GM12878 (cell line): ENCODE data around the gene FEZF2. TPM values are rescaled to one million over a fixed set of nuclear protein-coding genes. Genes with fewer than 3 reads are reported as not detected.

Source experiments
- ATAC-seq: fragments of 200-7000 bp; cut with Tn5 transposase; 3 replicates; pipeline ENCODE4 v1.9.1; 2020; ENCODE audit warnings: mild to moderate bottlenecking, moderate library complexity
- BruUV-seq: library from RNA; stranded (reverse); fragments of 400-500 nt; replicated peaks from 2 replicates; lab custom pipeline; 2021; lab: Mats Ljungman, UMichigan
- CTCF ChIA-PET: fragments of 300-600 bp; sonication (Branson Sonifier 250); formaldehyde crosslinking; extraction: SDS; loops from one replicate; lab custom pipeline; 2021; ENCODE audit warnings: inconsistent platforms; lab: Yijun Ruan, JAX
- POLR2A ChIA-PET: fragments of 350-600 bp; formaldehyde crosslinking; extraction: SDS; loops from one replicate; lab custom pipeline; 2021; ENCODE audit warnings: inconsistent platforms; lab: Charles Lee
- RAD21 ChIA-PET: fragments of 300-600 bp; sonication (Branson Sonifier 250); formaldehyde crosslinking; loops from one replicate; lab custom pipeline; 2023; ENCODE audit warnings: antibody characterized with exemption; ENCODE audit not compliant: unreplicated experiment; lab: Charles Lee
- SMC1A ChIA-PET: fragments of 300-600 bp; sonication (Branson Sonifier 250); formaldehyde crosslinking; loops from one replicate; lab custom pipeline; 2023; ENCODE audit not compliant: unreplicated experiment, uncharacterized antibody; lab: Charles Lee
- DNase-seq: peaks from one replicate; pipeline ENCODE4 v3.0.0-alpha.2; 2011; ENCODE audit warnings: low read depth, low spot score
- FAIRE-seq: peaks from 3 replicates; lab custom pipeline; 2011; peaks lifted over from hg19 to GRCh38; lab: Jason Lieb, UNC
- H2AFZ ChIP-seq: 2 replicates; pipeline ENCODE4 v1.6.0; 2011; ENCODE audit warnings: low read depth, low read length, control low read depth; ENCODE audit not compliant: control insufficient read depth
- H3K27ac ChIP-seq: 2 replicates; pipeline ENCODE4 v1.5.1; 2011; ENCODE audit warnings: control low read depth; ENCODE audit not compliant: control insufficient read depth, insufficient read depth
- H3K27me3 ChIP-seq, 2 experiments: replicated peaks in 1 of 2; 2 replicates each; pipeline versions ENCODE4 v1.6.0 to v1.6.1; 2011; ENCODE audit warnings: low read length in 1 of 2; ENCODE audit not compliant: control insufficient read depth in 2 of 2, insufficient read depth in 2 of 2
- H3K36me3 ChIP-seq, 2 experiments: 2 replicates each; pipeline ENCODE4 v1.5.1; 2011; ENCODE audit warnings: low read length in 1 of 2; ENCODE audit not compliant: control insufficient read depth in 2 of 2, insufficient read depth in 2 of 2
- H3K4me1 ChIP-seq: 2 replicates; pipeline ENCODE4 v1.6.1; 2011; ENCODE audit warnings: mild to moderate bottlenecking, low read length, moderate library complexity, mixed read lengths; ENCODE audit not compliant: control insufficient read depth, insufficient read depth
- H3K4me2 ChIP-seq: 2 replicates; pipeline ENCODE4 v1.6.0; 2011; ENCODE audit warnings: control low read depth; ENCODE audit not compliant: control insufficient read depth, insufficient read depth
- H3K4me3 ChIP-seq: fragments of 200-600 bp; sonication (generic); 2 replicates; pipeline ENCODE4 v1.5.1; 2016
- H3K79me2 ChIP-seq: 2 replicates; pipeline ENCODE4 v1.6.0; 2011; ENCODE audit warnings: low read length; ENCODE audit not compliant: control insufficient read depth, insufficient read depth
- H3K9ac ChIP-seq: 2 replicates; pipeline ENCODE4 v1.8.0; 2011; ENCODE audit warnings: low read length, control low read depth, mixed read lengths; ENCODE audit not compliant: control insufficient read depth, insufficient read depth
- H3K9me3 ChIP-seq: replicated peaks from 3 replicates; pipeline ENCODE4 v1.5.1; 2011; ENCODE audit warnings: mild to moderate bottlenecking, low read length; ENCODE audit not compliant: control insufficient read depth, insufficient read depth
- H4K20me1 ChIP-seq: 2 replicates; pipeline ENCODE4 v1.6.0; 2011; ENCODE audit not compliant: control insufficient read depth, insufficient read depth
- NR2C1 ChIP-seq: fragments of 450-650 bp; IDR thresholded peaks from 2 replicates; pipeline ENCODE4 v1.6.1; 2017; ENCODE audit warnings: antibody characterized with exemption, mild to moderate bottlenecking, moderate library complexity
- RUNX3 ChIP-seq: IDR thresholded peaks from 2 replicates; pipeline ENCODE4 v1.6.1; 2012; ENCODE audit warnings: low read length, inconsistent platforms
- SIX5 ChIP-seq: IDR thresholded peaks from 2 replicates; pipeline ENCODE4 v1.6.1; 2011; ENCODE audit warnings: mild to moderate bottlenecking, low read depth, low read length, moderate library complexity; ENCODE audit not compliant: severe bottlenecking
- SMC3 ChIP-seq: IDR thresholded peaks from 2 replicates; pipeline ENCODE4 v1.6.1; 2011; ENCODE audit warnings: low read length, improper control_type of control experiment, borderline replicate concordance
- TBL1XR1 ChIP-seq: IDR thresholded peaks from 2 replicates; pipeline ENCODE4 v1.6.1; 2012; ENCODE audit warnings: low read depth, low read length, improper control_type of control experiment
- ZNF24 ChIP-seq: fragments of 450-650 bp; IDR thresholded peaks from 2 replicates; pipeline ENCODE4 v1.6.1; 2017; ENCODE audit warnings: antibody characterized with exemption, mild to moderate bottlenecking
- WGBS: methylation state at CpG from one replicate; pipeline ENCODE4 v1.1.6; 2016; ENCODE audit warnings: low lambda C conversion rate; ENCODE audit not compliant: insufficient replicate concordance, insufficient coverage; ENCODE audit errors: missing lambda C conversion rate; 5-methylcytosine and 5-hydroxymethylcytosine counted together
- in situ Hi-C: fragments of 300-500 bp; cut with MboI; formaldehyde crosslinking; loops from 9 replicates; pipeline ENCODE4 v1.14.3; 2018; ENCODE audit warnings: mixed read lengths
- intact Hi-C: fragments of 100-400 bp; cut with micrococcal nuclease; formaldehyde crosslinking; loops from one replicate; pipeline ENCODE4 v1.14.2; 2022; ENCODE audit not compliant: unreplicated experiment
- polyA plus RNA-seq, 11 experiments: library from polyadenylated mRNA; depleted of rRNA in 4 of 11; unstranded in 6 of 11; stranded (reverse) in 5 of 11; fragments of >200 nt; fragmentation: Nextera tagmentation in 4 of 11; fragmentation: Illumina TruSeq in 1 of 11; extraction: Ambion mirVana in 4 of 11; extraction: Trizol in 1 of 11; gene quantifications; 1 replicate in 1 of 11; 2 replicates in 10 of 11; pipeline versions ENCODE4 v1.2.1 to v1.2.3, GENCODE V29; 2011 to 2016; ENCODE audit warnings: inconsistent platforms in 2 of 11, missing spikeins in 2 of 11, low read depth in 1 of 11
- total RNA-seq, 4 experiments: library from RNA; depleted of rRNA in 3 of 4; stranded (reverse); fragments of >200 nt in 3 of 4; fragmentation: Illumina TruSeq in 1 of 4; extraction: Trizol in 1 of 4; gene quantifications; 2 replicates each; pipeline versions ENCODE4 v1.2.1 to v1.2.3, GENCODE V29; 2013 to 2021
- TF ChIP-seq, protein P1 (sequence below): fragments of 450-650 bp; conservative IDR thresholded peaks from 2 replicates; pipeline ENCODE4 v1.6.1; 2017; ENCODE audit warnings: mild to moderate bottlenecking, moderate library complexity
- TF ChIP-seq, protein P2 (sequence below): fragments of 450-650 bp; IDR thresholded peaks from 2 replicates; pipeline ENCODE4 v1.6.1; 2016; ENCODE audit warnings: mild to moderate bottlenecking
- TF ChIP-seq, protein P3 (sequence below): IDR thresholded peaks from 2 replicates; pipeline ENCODE4 v1.6.1; 2012; ENCODE audit warnings: low read depth, low read length, improper control_type of control experiment
- TF ChIP-seq, protein P4 (sequence below): IDR thresholded peaks from 2 replicates; pipeline ENCODE4 v1.6.1; 2011; ENCODE audit warnings: borderline replicate concordance, low read depth, mild to moderate bottlenecking, moderate library complexity, mixed read lengths, low read length; ENCODE audit not compliant: insufficient read depth; ENCODE audit errors: extremely low read length
- TF ChIP-seq, protein P5 (sequence below): IDR thresholded peaks from 2 replicates; pipeline ENCODE4 v1.6.1; 2012; ENCODE audit warnings: improper control_type of control experiment, low read depth, low read length; ENCODE audit not compliant: insufficient replicate concordance

The FEZF2 gene
- total and polyA plus RNA-seq, 10 of the 15 experiments (the other 5 are each of a cell fraction or from before 2014, with no cell fraction given), result not detected

DNA sequence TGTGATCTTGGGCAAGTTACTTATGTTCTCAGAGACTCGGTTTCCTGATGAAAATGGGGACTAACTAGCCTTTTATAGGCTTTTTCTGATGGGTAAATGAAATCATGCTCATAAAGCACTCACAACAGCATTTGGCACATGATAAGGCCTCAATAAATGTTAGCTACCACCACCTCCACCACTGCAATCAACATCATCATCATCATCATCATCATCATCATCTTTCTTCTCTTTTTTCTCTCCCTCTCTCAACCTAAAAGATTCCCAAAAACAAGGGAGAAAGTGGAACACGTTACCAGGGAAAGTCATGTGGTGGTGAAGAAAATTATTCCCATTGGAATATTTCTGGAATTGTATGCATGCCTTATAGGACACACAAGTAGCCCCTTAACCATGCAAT lies 33.6 kb upstream of the FEZF2 start (continued):
- TF ChIP-seq, protein P1, sequence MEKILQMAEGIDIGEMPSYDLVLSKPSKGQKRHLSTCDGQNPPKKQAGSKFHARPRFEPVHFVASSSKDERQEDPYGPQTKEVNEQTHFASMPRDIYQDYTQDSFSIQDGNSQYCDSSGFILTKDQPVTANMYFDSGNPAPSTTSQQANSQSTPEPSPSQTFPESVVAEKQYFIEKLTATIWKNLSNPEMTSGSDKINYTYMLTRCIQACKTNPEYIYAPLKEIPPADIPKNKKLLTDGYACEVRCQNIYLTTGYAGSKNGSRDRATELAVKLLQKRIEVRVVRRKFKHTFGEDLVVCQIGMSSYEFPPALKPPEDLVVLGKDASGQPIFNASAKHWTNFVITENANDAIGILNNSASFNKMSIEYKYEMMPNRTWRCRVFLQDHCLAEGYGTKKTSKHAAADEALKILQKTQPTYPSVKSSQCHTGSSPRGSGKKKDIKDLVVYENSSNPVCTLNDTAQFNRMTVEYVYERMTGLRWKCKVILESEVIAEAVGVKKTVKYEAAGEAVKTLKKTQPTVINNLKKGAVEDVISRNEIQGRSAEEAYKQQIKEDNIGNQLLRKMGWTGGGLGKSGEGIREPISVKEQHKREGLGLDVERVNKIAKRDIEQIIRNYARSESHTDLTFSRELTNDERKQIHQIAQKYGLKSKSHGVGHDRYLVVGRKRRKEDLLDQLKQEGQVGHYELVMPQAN, result no peak

DNA sequence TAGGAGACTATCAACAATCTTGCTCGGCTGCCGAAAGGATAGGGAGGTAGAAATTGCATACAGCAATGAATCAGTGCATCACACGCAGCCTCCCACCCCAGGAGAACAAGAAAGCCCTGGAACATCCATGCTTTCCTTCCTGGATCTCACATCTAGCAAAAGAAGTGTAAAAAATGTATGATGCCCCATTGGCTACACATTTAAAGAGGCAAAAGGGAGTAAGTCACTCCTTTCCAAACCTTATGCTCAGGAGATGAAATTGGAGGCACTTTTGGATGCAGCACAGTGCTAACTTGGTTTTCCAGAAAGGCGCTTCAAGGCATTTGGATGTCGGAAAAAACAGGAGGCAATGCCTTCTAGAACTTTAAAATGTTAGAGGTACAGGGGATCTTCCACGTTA lies 32.2 kb upstream of the FEZF2 start:
- no peak overlapping the region for H3K4me2 ChIP-seq
- ATAC-seq (no peak), DNase-seq (no peak), FAIRE-seq (no peak)
- no peaks in the 10 kb centered on the region for H3K79me2 ChIP-seq
- CTCF ChIA-PET, result no interaction called here
- no peak overlapping the region for H3K27ac ChIP-seq
- 24% methylated on average over 6 of the region's 6 CpGs for WGBS
- no peaks in the 10 kb centered on the region for H3K9me3 ChIP-seq
- in situ Hi-C loops (no loop called here), intact Hi-C loops (no loop called here)
- RAD21 ChIA-PET, result no interaction called here
- H2AFZ ChIP-seq, result no peak overlapping the region
- H4K20me1 ChIP-seq, result no peaks in the 10 kb centered on the region
- H3K27me3 ChIP-seq, result no peaks in the 10 kb centered on the region; a peak in 1 of 4 replicates
- H3K4me3 ChIP-seq, result no peak overlapping the region
- H3K9ac ChIP-seq, result no peak overlapping the region
- POLR2A ChIA-PET, result no interaction called here
- BruUV-seq, result no TSS peak
- H3K4me1 ChIP-seq, result no peaks in the 10 kb centered on the region
- no peaks in the 10 kb centered on the region for H3K36me3 ChIP-seq
- SMC1A ChIA-PET, result no interaction called here
- TF ChIP-seq NR2C1, result no peak
- TF ChIP-seq, protein P2, sequence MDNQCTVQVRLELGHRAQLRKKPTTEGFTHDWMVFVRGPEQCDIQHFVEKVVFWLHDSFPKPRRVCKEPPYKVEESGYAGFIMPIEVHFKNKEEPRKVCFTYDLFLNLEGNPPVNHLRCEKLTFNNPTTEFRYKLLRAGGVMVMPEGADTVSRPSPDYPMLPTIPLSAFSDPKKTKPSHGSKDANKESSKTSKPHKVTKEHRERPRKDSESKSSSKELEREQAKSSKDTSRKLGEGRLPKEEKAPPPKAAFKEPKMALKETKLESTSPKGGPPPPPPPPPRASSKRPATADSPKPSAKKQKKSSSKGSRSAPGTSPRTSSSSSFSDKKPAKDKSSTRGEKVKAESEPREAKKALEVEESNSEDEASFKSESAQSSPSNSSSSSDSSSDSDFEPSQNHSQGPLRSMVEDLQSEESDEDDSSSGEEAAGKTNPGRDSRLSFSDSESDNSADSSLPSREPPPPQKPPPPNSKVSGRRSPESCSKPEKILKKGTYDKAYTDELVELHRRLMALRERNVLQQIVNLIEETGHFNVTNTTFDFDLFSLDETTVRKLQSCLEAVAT, result no peak
- no peak for TF ChIP-seq SIX5
- TF ChIP-seq ZNF24, result no peak
- no peak for TF ChIP-seq TBL1XR1
- TF ChIP-seq, protein P3, sequence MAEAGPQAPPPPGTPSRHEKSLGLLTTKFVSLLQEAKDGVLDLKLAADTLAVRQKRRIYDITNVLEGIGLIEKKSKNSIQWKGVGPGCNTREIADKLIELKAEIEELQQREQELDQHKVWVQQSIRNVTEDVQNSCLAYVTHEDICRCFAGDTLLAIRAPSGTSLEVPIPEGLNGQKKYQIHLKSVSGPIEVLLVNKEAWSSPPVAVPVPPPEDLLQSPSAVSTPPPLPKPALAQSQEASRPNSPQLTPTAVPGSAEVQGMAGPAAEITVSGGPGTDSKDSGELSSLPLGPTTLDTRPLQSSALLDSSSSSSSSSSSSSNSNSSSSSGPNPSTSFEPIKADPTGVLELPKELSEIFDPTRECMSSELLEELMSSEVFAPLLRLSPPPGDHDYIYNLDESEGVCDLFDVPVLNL, result no peak
- TF ChIP-seq, protein P4, sequence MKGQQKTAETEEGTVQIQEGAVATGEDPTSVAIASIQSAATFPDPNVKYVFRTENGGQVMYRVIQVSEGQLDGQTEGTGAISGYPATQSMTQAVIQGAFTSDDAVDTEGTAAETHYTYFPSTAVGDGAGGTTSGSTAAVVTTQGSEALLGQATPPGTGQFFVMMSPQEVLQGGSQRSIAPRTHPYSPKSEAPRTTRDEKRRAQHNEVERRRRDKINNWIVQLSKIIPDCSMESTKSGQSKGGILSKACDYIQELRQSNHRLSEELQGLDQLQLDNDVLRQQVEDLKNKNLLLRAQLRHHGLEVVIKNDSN, result no peak
- TF ChIP-seq, protein P5, sequence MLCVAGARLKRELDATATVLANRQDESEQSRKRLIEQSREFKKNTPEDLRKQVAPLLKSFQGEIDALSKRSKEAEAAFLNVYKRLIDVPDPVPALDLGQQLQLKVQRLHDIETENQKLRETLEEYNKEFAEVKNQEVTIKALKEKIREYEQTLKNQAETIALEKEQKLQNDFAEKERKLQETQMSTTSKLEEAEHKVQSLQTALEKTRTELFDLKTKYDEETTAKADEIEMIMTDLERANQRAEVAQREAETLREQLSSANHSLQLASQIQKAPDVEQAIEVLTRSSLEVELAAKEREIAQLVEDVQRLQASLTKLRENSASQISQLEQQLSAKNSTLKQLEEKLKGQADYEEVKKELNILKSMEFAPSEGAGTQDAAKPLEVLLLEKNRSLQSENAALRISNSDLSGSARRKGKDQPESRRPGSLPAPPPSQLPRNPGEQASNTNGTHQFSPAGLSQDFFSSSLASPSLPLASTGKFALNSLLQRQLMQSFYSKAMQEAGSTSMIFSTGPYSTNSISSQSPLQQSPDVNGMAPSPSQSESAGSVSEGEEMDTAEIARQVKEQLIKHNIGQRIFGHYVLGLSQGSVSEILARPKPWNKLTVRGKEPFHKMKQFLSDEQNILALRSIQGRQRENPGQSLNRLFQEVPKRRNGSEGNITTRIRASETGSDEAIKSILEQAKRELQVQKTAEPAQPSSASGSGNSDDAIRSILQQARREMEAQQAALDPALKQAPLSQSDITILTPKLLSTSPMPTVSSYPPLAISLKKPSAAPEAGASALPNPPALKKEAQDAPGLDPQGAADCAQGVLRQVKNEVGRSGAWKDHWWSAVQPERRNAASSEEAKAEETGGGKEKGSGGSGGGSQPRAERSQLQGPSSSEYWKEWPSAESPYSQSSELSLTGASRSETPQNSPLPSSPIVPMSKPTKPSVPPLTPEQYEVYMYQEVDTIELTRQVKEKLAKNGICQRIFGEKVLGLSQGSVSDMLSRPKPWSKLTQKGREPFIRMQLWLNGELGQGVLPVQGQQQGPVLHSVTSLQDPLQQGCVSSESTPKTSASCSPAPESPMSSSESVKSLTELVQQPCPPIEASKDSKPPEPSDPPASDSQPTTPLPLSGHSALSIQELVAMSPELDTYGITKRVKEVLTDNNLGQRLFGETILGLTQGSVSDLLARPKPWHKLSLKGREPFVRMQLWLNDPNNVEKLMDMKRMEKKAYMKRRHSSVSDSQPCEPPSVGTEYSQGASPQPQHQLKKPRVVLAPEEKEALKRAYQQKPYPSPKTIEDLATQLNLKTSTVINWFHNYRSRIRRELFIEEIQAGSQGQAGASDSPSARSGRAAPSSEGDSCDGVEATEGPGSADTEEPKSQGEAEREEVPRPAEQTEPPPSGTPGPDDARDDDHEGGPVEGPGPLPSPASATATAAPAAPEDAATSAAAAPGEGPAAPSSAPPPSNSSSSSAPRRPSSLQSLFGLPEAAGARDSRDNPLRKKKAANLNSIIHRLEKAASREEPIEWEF, result no peak
- no peak for TF ChIP-seq RUNX3
- TF ChIP-seq SMC3, result no peak
